K562 (cell line): ENCODE results near the gene OTOP1. TPM values are rescaled to one million over a fixed set of nuclear protein-coding genes. Genes with fewer than 3 reads are reported as not detected.
A peak's percentile ranks its signal among the peaks of the same experiment; 100 is the strongest.

Experiments used
- CHD4 ChIP-seq: fragments of 200-600 bp; sonication (generic); IDR thresholded peaks from 3 replicates; pipeline ENCODE4 v1.6.1; 2012; ENCODE audit warnings: low read depth, mild to moderate bottlenecking, mixed read lengths, low read length, inconsistent platforms; ENCODE audit not compliant: insufficient read depth, insufficient replicate concordance, poor library complexity, severe bottlenecking
- GABPB2 ChIP-seq: fragments of 250-450 bp; sonication (Bioruptor Pico); conservative IDR thresholded peaks from 2 replicates; pipeline ENCODE4 v1.5.1; 2021; ENCODE audit warnings: mild to moderate bottlenecking
- KLF1 ChIP-seq: fragments of 450-650 bp; IDR thresholded peaks from 2 replicates; pipeline ENCODE4 v1.6.1; 2016; ENCODE audit warnings: missing genetic modification characterization, missing compliant biosample characterization
- MAFG ChIP-seq: fragments of 450-650 bp; conservative IDR thresholded peaks from 2 replicates; pipeline ENCODE4 v1.6.1; 2016; ENCODE audit warnings: missing genetic modification characterization, missing compliant biosample characterization
- MYC ChIP-seq, 2 experiments: fragments of 250-450 bp in 1 of 2; sonication (Bioruptor Pico) in 1 of 2; IDR thresholded peaks; 2 replicates each; pipeline versions ENCODE4 v1.5.1 to v1.6.1; 2012 to 2021; ENCODE audit warnings: low read depth in 2 of 2, borderline replicate concordance in 1 of 2, improper control_type of control experiment in 1 of 2, low read length in 1 of 2, mild to moderate bottlenecking in 1 of 2, moderate library complexity in 1 of 2
- NR1H2 ChIP-seq: sonication (generic); formaldehyde crosslinking; IDR thresholded peaks from 2 replicates; pipeline ENCODE4 v1.4.0; 2020; ENCODE audit warnings: mild to moderate bottlenecking, missing genetic modification reagents
- POLR2AphosphoS2 ChIP-seq: IDR thresholded peaks from 2 replicates; pipeline ENCODE4 v1.6.1; 2012; ENCODE audit warnings: low read length, improper control_type of control experiment
- PPARD ChIP-seq: fragments of 250-450 bp; sonication (Bioruptor Pico); IDR thresholded peaks from 2 replicates; pipeline ENCODE4 v1.8.0; 2022; ENCODE audit warnings: inconsistent platforms, mild to moderate bottlenecking, moderate library complexity
- RBFOX2 ChIP-seq: fragments of 200-400 bp; formaldehyde crosslinking; IDR thresholded peaks from 2 replicates; pipeline ENCODE4 v1.6.1; 2017; ENCODE audit warnings: low read depth, mild to moderate bottlenecking, low read length, moderate library complexity
- RBM14 ChIP-seq: fragments of 200-400 bp; formaldehyde crosslinking; IDR thresholded peaks from 2 replicates; pipeline ENCODE4 v1.6.1; 2018; ENCODE audit warnings: low read depth, mild to moderate bottlenecking, low read length, moderate library complexity, borderline replicate concordance; ENCODE audit not compliant: insufficient read depth
- RBM15 ChIP-seq: fragments of 200-400 bp; formaldehyde crosslinking; IDR thresholded peaks from 2 replicates; pipeline ENCODE4 v1.6.1; 2018; ENCODE audit warnings: mild to moderate bottlenecking, low read length, moderate library complexity; ENCODE audit not compliant: insufficient read depth
- RCOR1 ChIP-seq, 2 experiments: IDR thresholded peaks; 2 replicates each; pipeline ENCODE4 v1.6.1; 2012; ENCODE audit warnings: low read depth in 2 of 2, low read length in 2 of 2, borderline replicate concordance in 1 of 2, improper control_type of control experiment in 1 of 2
- RFX1 ChIP-seq: fragments of 450-650 bp; IDR thresholded peaks from 2 replicates; pipeline ENCODE4 v1.6.1; 2016; ENCODE audit warnings: mild to moderate bottlenecking, moderate library complexity
- SREBF1 ChIP-seq: fragments of 150-350 bp; IDR thresholded peaks from 2 replicates; pipeline ENCODE4 v1.6.1; 2014; ENCODE audit warnings: antibody characterized with exemption, low read depth, low read length, borderline replicate concordance
- TAL1 ChIP-seq: fragments of 450-650 bp; IDR thresholded peaks from 2 replicates; pipeline ENCODE4 v1.6.1; 2016; ENCODE audit warnings: mild to moderate bottlenecking
- TBP ChIP-seq: optimal IDR thresholded peaks from 2 replicates; pipeline ENCODE3; 2011; ENCODE audit warnings: low read depth, low read length, improper control_type of control experiment
- TEAD2 ChIP-seq: fragments of 450-650 bp; IDR thresholded peaks from 2 replicates; pipeline ENCODE4 v1.6.1; 2016; ENCODE audit warnings: missing genetic modification characterization, control low read depth, missing compliant biosample characterization
- YY1 ChIP-seq, 3 experiments: IDR thresholded peaks; 2 replicates each; pipeline ENCODE4 v1.6.1; 2011; ENCODE audit warnings: low read length in 2 of 3, mild to moderate bottlenecking in 2 of 3, moderate library complexity in 2 of 3, borderline replicate concordance in 1 of 3, control low read depth in 1 of 3, low read depth in 1 of 3; ENCODE audit not compliant: insufficient read depth in 3 of 3, insufficient replicate concordance in 2 of 3, control insufficient read depth in 1 of 3, insufficient read length in 1 of 3; ENCODE audit errors: extremely low read depth in 1 of 3
- ZBTB8A ChIP-seq: fragments of 450-650 bp; IDR thresholded peaks from 2 replicates; pipeline ENCODE4 v1.6.1; 2018; ENCODE audit warnings: mild to moderate bottlenecking, moderate library complexity; ENCODE audit not compliant: partially characterized antibody
- ZC3H11A ChIP-seq: IDR thresholded peaks from 2 replicates; pipeline ENCODE4 v1.6.1; 2012; ENCODE audit warnings: low read depth, low read length, improper control_type of control experiment
- ZC3H4 ChIP-seq: sonication (generic); formaldehyde crosslinking; IDR thresholded peaks from 2 replicates; pipeline ENCODE4 v1.9.0; 2021; ENCODE audit warnings: missing genetic modification reagents, borderline replicate concordance
- ZNF140 ChIP-seq: fragments of 250-450 bp; sonication (Bioruptor Pico); IDR thresholded peaks from 2 replicates; pipeline ENCODE4 v1.8.0; 2021; ENCODE audit warnings: moderate library complexity, mild to moderate bottlenecking, inconsistent platforms
- ZNF253 ChIP-seq: fragments of 250-450 bp; sonication (Bioruptor Pico); conservative IDR thresholded peaks from 2 replicates; pipeline ENCODE4 v1.6.1; 2021; ENCODE audit warnings: mild to moderate bottlenecking
- polyA plus RNA-seq, 8 experiments: library from polyadenylated mRNA; depleted of rRNA in 4 of 8; stranded (reverse) in 5 of 8; unstranded in 3 of 8; fragments of >200 nt; fragmentation: Nextera tagmentation in 2 of 8; fragmentation: Illumina TruSeq in 1 of 8; extraction: Ambion mirVana in 2 of 8; extraction: Trizol in 1 of 8; gene quantifications; 2 replicates each; pipeline versions ENCODE4 v1.2.1 to v1.2.3, GENCODE V29; 2011 to 2014; ENCODE audit warnings: inconsistent platforms in 1 of 8, missing spikeins in 1 of 8
- total RNA-seq, 7 experiments: library from RNA; depleted of rRNA in 6 of 7; stranded (reverse); fragments of >200 nt in 6 of 7; fragmentation: Illumina TruSeq in 2 of 7; extraction: Trizol in 2 of 7; gene quantifications; 2 replicates each; pipeline versions ENCODE4 v1.2.1 to v1.2.3, GENCODE V29; 2011 to 2021; ENCODE audit warnings: low replicate concordance in 1 of 7

Gene OTOP1
- total and polyA plus RNA-seq, 9 of the 15 experiments (the other 6 are each of a cell fraction or from before 2014, with no cell fraction given) = not detected

- TF ChIP-seq SREBF1 (no peak), RBM14 (no peak), MYC (IDR thresholded peaks at IDR 0.05; ENCODE audit: low read depth, low read length) (peak; percentile 60; the same call in 1 of the 2 replicates), MYC (CRISPR knock-in tag; IDR thresholded peaks at IDR 0.05; ENCODE audit: borderline replicate concordance, low read depth) (no peak), RFX1 (no peak), POLR2AphosphoS2 (peak; percentile 76; the same call in 1 of the 2 replicates), KLF1 (tag) (peak; percentile 77), ZC3H4 (no peak), ZNF253 (no peak), ZBTB8A (no peak), GABPB2 (CRISPR knock-in tag) (no peak), RCOR1 (IDR thresholded peaks at IDR 0.05; ENCODE audit: borderline replicate concordance in 1 of 2, low read depth in 2 of 2, low read length in 2 of 2) (0 out of 4 replicates have a peak, but pooled peaks of 1 of the 2 experiments have one; percentile 45), MAFG (tag) (no peak), NR1H2 (no peak), RBFOX2 (peak; percentile 99), ZC3H11A (peak; percentile 94), TBP (peak; percentile 94), RBM15 (no peak), ZNF140 (no peak), TAL1 (no peak), TEAD2 (tag) (no peak), YY1 (IDR thresholded peaks at IDR 0.05; ENCODE audit: borderline replicate concordance in 1 of 3, control insufficient read depth in 1 of 3, extremely low read depth in 1 of 3, insufficient read depth in 3 of 3, insufficient read length in 1 of 3, insufficient replicate concordance in 2 of 3, low read depth in 1 of 3, low read length in 2 of 3) (peak; percentile 70 to 96 (median 95)), PPARD (CRISPR knock-in tag) (no peak), CHD4 (no peak)
These were observed 21.5 kb upstream of the OTOP1 start, which contains the start of gene TMEM128 (continued) for GRCh38 chr4:4248029-4248884.
